Left ventricle myocardium inferior (tissue), 1 donor: ENCODE measurements around the gene THSD7B. TPM values are rescaled to one million over a fixed set of nuclear protein-coding genes. Genes with fewer than 3 reads are reported as not detected.
"Not testable (repeated sequence)": the region's sequence is repeated elsewhere in the genome, so short reads cannot be mapped to it uniquely, and the experiment has no call there.

Source experiments
- DNase-seq: peaks from one replicate; pipeline ENCODE4 v3.0.0-alpha.2; 2020
- H3K27ac ChIP-seq: fragments of 200-600 bp; replicated peaks from 2 replicates; pipeline ENCODE4 v1.8.0; 2021
- H3K27me3 ChIP-seq: fragments of 200-600 bp; 2 replicates; pipeline ENCODE4 v1.8.0; 2021; ENCODE audit warnings: low read depth
- H3K36me3 ChIP-seq: fragments of 200-600 bp; 2 replicates; pipeline ENCODE4 v1.8.0; 2021
- H3K4me1 ChIP-seq: fragments of 200-600 bp; 2 replicates; pipeline ENCODE4 v1.8.0; 2021
- H3K4me3 ChIP-seq: fragments of 200-600 bp; 2 replicates; pipeline ENCODE4 v1.8.0; 2021; ENCODE audit warnings: mild to moderate bottlenecking, moderate library complexity
- H3K9me3 ChIP-seq: fragments of 200-600 bp; replicated peaks from 2 replicates; pipeline ENCODE4 v1.8.0; 2021
- CTCF ChIP-seq: fragments of 200-600 bp; IDR thresholded peaks from 2 replicates; pipeline ENCODE4 v1.8.0; 2021; ENCODE audit warnings: antibody characterized with exemption, mild to moderate bottlenecking, borderline replicate concordance
- intact Hi-C: fragments of 100-400 bp; cut with micrococcal nuclease; formaldehyde crosslinking; loops from one replicate; pipeline ENCODE4 v1.11.0; 2022
- total RNA-seq: library from RNA; stranded (reverse); fragmentation: NEBNext Ultra II Directional; extraction: Animal tissue kit (Norgen Biotek cat#: 25700); gene quantifications from one replicate; pipeline ENCODE4 v1.2.1, GENCODE V29; 2021
- donor health status: DM: no; HTN: yes; CAD: no; lungs with severe emphysema.

THSD7B gene
- total RNA-seq, 1 donor from 2014 or later: 0.22 TPM

DNA sequence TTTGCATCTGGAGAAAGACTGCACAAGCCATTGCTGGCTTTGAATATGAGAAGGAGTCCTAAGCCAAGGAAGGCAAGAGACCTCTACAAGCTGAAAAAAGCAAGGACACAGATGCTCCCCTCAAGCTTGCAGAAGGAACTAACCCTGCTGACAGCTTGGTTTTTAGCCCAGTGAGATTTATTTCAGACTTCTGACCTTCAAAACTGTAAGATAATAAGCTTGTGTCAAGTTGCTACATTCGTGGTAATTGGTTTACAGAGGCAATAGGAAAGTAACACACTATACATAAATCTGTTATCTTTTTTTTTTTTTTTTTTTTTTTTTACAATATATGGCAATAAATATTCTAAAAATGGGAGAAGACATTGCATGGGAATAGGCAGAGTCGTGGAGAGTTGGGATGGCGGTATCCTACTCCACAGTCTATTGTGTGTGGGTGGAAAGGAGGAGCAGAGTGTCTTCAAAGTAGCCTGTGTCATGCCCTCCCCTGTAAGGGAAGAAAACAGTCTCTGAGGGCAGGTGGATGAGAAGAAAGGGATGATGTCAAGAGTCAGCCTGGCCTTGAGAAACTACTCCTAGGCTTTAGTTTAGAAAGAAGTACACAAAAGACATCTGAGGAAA is 196.9 kb downstream of the THSD7B start:
- H3K27ac ChIP-seq: no peak overlapping the region
- H3K27me3 ChIP-seq: no peaks in the 10 kb centered on the region
- peaks cover 9% of the 10 kb centered on the region for H3K4me1 ChIP-seq
- TF ChIP-seq CTCF: no peak
- no peak for DNase-seq
- H3K4me3 ChIP-seq: no peak overlapping the region
- H3K9me3 ChIP-seq: no peaks in the 10 kb centered on the region
- H3K36me3 ChIP-seq: no peaks in the 10 kb centered on the region
- intact Hi-C loops: no loop called here

DNA sequence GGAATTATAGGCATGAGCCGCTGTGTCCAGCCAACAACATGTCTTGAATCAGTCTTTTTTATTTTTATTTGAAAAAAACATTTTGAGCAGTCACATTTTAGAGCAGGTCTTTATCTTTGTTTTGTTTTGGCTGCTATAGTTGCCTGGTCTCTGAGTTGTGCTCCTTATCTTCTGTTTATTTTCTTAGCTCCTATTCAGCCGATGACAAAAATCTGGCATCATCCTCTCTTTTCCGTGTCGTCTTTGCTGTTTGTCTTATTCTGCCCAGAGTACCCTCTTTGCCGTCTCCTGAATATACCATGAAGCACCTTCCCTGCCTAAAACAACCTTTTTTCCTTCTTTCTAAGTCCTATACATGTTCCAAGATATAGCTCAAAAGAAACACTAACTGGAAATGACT is 201.1 kb downstream of the THSD7B start:
- DNase-seq: no peak
- H3K27ac ChIP-seq: peak overlapping the region; percentile 38
- TF ChIP-seq CTCF: no peak

DNA sequence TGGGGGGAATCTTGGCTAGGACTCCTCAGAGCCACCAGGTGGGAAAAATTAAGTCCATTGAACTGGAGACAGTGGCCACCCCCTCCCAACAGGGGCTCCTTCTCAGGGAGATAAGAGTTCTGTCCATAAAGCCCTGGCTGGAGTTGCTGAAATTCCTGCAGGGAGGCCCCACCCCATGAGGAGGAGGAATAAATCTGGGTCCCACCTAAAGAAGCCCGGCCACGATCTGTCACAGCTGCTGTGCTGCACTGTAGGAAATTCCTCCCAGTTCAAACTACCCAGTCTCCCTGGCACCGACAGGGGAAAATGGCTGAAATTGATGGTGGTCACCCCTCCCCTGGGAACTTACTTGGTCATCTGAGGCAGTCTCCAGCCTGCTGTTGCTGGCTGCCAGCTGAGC is 215.0 kb downstream of the THSD7B start:
- H3K36me3 ChIP-seq: no peaks in the 10 kb centered on the region
- H3K27ac ChIP-seq: no peak overlapping the region
- intact Hi-C loops: no loop called here
- DNase-seq: no peak
- no peak overlapping the region for H3K4me3 ChIP-seq
- no peak for TF ChIP-seq CTCF
- H3K4me1 ChIP-seq: no peaks in the 10 kb centered on the region
- H3K9me3 ChIP-seq: peaks cover 24% of the 10 kb centered on the region
- H3K27me3 ChIP-seq: no peaks in the 10 kb centered on the region

More for the DNA sequence above, 201.1 kb downstream of the THSD7B start:
- Histone ChIP-seq H3K36me3 (no peaks in the 10 kb centered on the region), H3K4me1 (peaks cover 9% of the 10 kb centered on the region), H3K9me3 (no peaks in the 10 kb centered on the region), H3K4me3 (peak overlapping the region; percentile 6), H3K27me3 (no peaks in the 10 kb centered on the region)
- intact Hi-C loops: no loop called here

DNA sequence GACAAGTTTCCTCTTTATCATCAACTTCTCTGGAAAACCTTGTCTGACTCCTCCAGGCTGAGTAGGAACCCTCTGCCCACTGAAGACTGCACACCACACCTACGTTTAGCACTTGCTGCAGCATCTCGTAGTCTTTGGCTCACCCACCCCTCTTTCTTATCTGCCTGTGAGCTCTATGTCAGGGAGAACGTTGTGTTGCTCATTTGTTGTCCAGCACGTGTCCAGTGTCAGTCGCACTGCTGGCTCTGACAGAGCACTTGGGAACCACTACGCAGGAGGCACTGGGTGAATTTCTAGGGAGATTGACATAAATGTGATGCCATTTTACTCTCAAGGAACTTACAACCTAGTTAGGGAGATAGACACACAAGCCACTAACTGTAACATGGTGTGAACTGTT is 216.3 kb downstream of the THSD7B start:
- H3K4me1 ChIP-seq, DNase-seq, H3K36me3 ChIP-seq, H3K27ac ChIP-seq, intact Hi-C loops, H3K4me3 ChIP-seq, H3K27me3 ChIP-seq: not testable (repeated sequence)
- peaks cover 17% of the 10 kb centered on the region for H3K9me3 ChIP-seq

DNA sequence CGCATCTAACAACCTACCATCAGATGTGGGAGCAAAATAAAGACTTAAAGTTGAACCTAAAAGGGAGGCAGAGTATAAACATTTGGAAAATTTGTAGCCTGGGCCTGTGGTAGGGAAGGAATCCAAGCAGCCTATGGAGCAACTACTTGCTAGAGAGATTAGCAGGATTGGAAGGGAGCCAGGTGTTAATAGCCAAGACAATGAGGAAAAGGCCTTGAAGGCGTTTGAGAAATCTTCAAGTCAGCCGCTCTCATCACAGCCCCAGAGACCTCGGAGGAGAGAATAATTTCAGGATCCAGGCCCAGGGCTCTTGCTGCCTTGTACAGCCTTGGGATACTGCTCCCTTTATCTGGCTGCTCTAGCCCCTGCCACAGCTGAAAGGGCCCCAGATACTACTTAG is 219.7 kb downstream of the THSD7B start:
- no peak for DNase-seq
- intact Hi-C loops: no loop called here
- no peak for TF ChIP-seq CTCF

DNA sequence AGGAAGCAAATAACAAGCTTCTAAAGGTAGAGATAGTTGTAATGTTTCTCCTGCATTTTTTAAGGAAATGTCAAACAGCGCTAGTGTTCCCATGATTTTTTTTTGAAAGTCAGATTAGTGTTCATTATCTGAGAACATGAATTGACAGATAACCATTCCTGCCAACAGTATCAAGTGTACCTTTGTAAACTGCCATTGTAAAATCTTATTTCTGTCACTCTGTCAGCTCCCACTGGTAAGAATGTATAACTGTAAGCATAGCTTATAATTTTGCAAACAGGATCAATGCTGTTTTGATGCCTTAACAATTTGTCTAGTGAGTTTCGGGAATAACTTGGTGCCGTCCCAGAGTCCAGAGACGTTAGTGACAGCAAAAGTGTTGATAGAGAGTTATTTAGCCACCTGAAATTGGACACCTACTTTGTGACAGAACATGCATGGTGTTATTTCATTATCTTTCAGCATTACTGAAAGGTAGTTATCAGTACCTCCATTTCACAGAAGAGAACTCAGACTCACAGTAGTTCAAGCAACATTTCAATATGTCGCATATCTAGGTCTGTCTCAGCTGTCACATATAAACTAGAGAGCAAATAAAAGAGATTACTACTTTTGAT is 221.4 kb downstream of the THSD7B start:
- Histone ChIP-seq H3K27ac (no peak overlapping the region), H3K4me1 (peaks cover 10% of the 10 kb centered on the region), H3K4me3 (no peak overlapping the region), H3K9me3 (no peaks in the 10 kb centered on the region), H3K27me3 (no peaks in the 10 kb centered on the region), H3K36me3 (no peaks in the 10 kb centered on the region)
- no peak for DNase-seq
- peak; percentile 33 for TF ChIP-seq CTCF
- intact Hi-C loops: no loop called here

More for the DNA sequence above, 219.7 kb downstream of the THSD7B start:
- no peaks in the 10 kb centered on the region for H3K27me3 ChIP-seq
- no peaks in the 10 kb centered on the region for H3K9me3 ChIP-seq
- no peaks in the 10 kb centered on the region for H3K36me3 ChIP-seq
- H3K27ac ChIP-seq: no peak overlapping the region
- no peak overlapping the region for H3K4me3 ChIP-seq
- peaks cover 10% of the 10 kb centered on the region for H3K4me1 ChIP-seq
